Mesenchymal stem cell (in vitro differentiated cells and primary cell): Measurements from ENCODE around the gene GEMIN7.

Experiments used
- DNase-seq: peaks from one replicate; pipeline ENCODE4 v3.0.0-alpha.2; 2013
- H2AFZ ChIP-seq: one replicate; pipeline ENCODE4 v1.6.1; 2013; ENCODE audit warnings: low read depth, mild to moderate bottlenecking, control low read depth, inconsistent platforms, low read length, moderate library complexity
- H2AK5ac ChIP-seq: 2 replicates; pipeline ENCODE4 v1.6.1; 2013; ENCODE audit warnings: low read length, moderate library complexity, mild to moderate bottlenecking, inconsistent platforms; ENCODE audit not compliant: severe bottlenecking
- H2BK120ac ChIP-seq: one replicate; pipeline ENCODE4 v1.6.1; 2013; ENCODE audit warnings: low read depth, mild to moderate bottlenecking, inconsistent platforms, low read length, moderate library complexity
- H2BK12ac ChIP-seq, 2 experiments: one replicate each; pipeline ENCODE4 v1.6.1; 2013; ENCODE audit warnings: inconsistent platforms in 2 of 2, low read length in 2 of 2, mild to moderate bottlenecking in 2 of 2, moderate library complexity in 2 of 2, control low read depth in 1 of 2
- H2BK15ac ChIP-seq: one replicate; pipeline ENCODE4 v1.6.1; 2013; ENCODE audit warnings: mild to moderate bottlenecking, low read depth, inconsistent platforms; ENCODE audit not compliant: poor library complexity, severe bottlenecking
- H2BK5ac ChIP-seq: 2 replicates; pipeline ENCODE4 v1.6.1; 2013; ENCODE audit warnings: low read depth, mild to moderate bottlenecking, low read length, control low read depth, inconsistent platforms; ENCODE audit not compliant: poor library complexity, severe bottlenecking
- H3K14ac ChIP-seq, 2 experiments: one replicate each; pipeline ENCODE4 v1.6.1; 2013; ENCODE audit warnings: inconsistent platforms in 2 of 2, low read length in 2 of 2, control low read depth in 1 of 2, mild to moderate bottlenecking in 1 of 2, moderate library complexity in 1 of 2
- H3K18ac ChIP-seq, 2 experiments: one replicate each; pipeline ENCODE4 v1.6.1; 2013; ENCODE audit warnings: inconsistent platforms in 2 of 2, low read length in 2 of 2, control low read depth in 1 of 2, low read depth in 1 of 2, mild to moderate bottlenecking in 1 of 2
- H3K23ac ChIP-seq, 2 experiments: one replicate each; pipeline ENCODE4 v1.6.1; 2013; ENCODE audit warnings: inconsistent platforms in 2 of 2, low read length in 2 of 2, mild to moderate bottlenecking in 2 of 2, moderate library complexity in 2 of 2, control low read depth in 1 of 2
- H3K27ac ChIP-seq: 2 replicates; pipeline ENCODE4 v1.5.1; 2013; ENCODE audit warnings: mild to moderate bottlenecking, moderate library complexity, low read length, control low read depth, inconsistent platforms; ENCODE audit not compliant: poor library complexity, severe bottlenecking
- H3K27me3 ChIP-seq, 2 experiments: 2 replicates each; pipeline versions ENCODE4 v1.6.1 to v1.7.0; 2013; ENCODE audit warnings: low read length in 2 of 2, mild to moderate bottlenecking in 2 of 2, moderate library complexity in 2 of 2, control low read depth in 1 of 2, inconsistent platforms in 1 of 2; ENCODE audit not compliant: control insufficient read depth in 1 of 2, insufficient read depth in 1 of 2
- H3K36me3 ChIP-seq, 2 experiments: 2 replicates each; pipeline versions ENCODE4 v1.6.1 to v1.7.0; 2013; ENCODE audit warnings: low read length in 2 of 2, control low read depth in 1 of 2, inconsistent platforms in 1 of 2, low read depth in 1 of 2, mild to moderate bottlenecking in 1 of 2; ENCODE audit not compliant: insufficient read depth in 2 of 2, control insufficient read depth in 1 of 2
- H3K4ac ChIP-seq, 2 experiments: one replicate each; pipeline ENCODE4 v1.6.1; 2013; ENCODE audit warnings: inconsistent platforms in 2 of 2, low read length in 2 of 2, mild to moderate bottlenecking in 2 of 2, moderate library complexity in 2 of 2, control low read depth in 1 of 2, low read depth in 1 of 2
- H3K4me1 ChIP-seq: 2 replicates; pipeline ENCODE4 v1.6.1; 2013; ENCODE audit warnings: low read depth, low read length, control low read depth; ENCODE audit not compliant: control insufficient read depth, insufficient read depth
- H3K4me2 ChIP-seq: 2 replicates; pipeline ENCODE4 v1.6.1; 2013; ENCODE audit warnings: low read length, mild to moderate bottlenecking, inconsistent platforms; ENCODE audit not compliant: poor library complexity, severe bottlenecking
- H3K4me3 ChIP-seq, 2 experiments: 2 replicates each; pipeline versions ENCODE4 v1.5.1 to v1.7.0; 2013; ENCODE audit warnings: low read length in 2 of 2, mild to moderate bottlenecking in 2 of 2, control low read depth in 1 of 2, low read depth in 1 of 2; ENCODE audit not compliant: insufficient read depth in 1 of 2
- H3K79me1 ChIP-seq: replicated peaks from 2 replicates; pipeline ENCODE4 v1.6.1; 2013; ENCODE audit warnings: mild to moderate bottlenecking, control low read depth, low read length, inconsistent platforms; ENCODE audit not compliant: poor library complexity, severe bottlenecking
- H3K9ac ChIP-seq: 2 replicates; pipeline ENCODE4 v1.7.0; 2013; ENCODE audit warnings: mild to moderate bottlenecking, low read length, moderate library complexity
- H3K9me3 ChIP-seq: 2 replicates; pipeline ENCODE4 v1.7.0; 2013; ENCODE audit warnings: mild to moderate bottlenecking, low read length; ENCODE audit not compliant: control insufficient read depth
- H4K8ac ChIP-seq: one replicate; pipeline ENCODE4 v1.6.1; 2013; ENCODE audit warnings: inconsistent platforms, mild to moderate bottlenecking, low read length, moderate library complexity
- H4K91ac ChIP-seq: one replicate; pipeline ENCODE4 v1.6.1; 2013; ENCODE audit warnings: mild to moderate bottlenecking, low read length, inconsistent platforms
- WGBS: methylation state at CpG from one replicate; pipeline ENCODE4 v1.1.7; 2013; ENCODE audit warnings: mixed read lengths; 5-methylcytosine and 5-hydroxymethylcytosine counted together

GEMIN7 gene

DNA sequence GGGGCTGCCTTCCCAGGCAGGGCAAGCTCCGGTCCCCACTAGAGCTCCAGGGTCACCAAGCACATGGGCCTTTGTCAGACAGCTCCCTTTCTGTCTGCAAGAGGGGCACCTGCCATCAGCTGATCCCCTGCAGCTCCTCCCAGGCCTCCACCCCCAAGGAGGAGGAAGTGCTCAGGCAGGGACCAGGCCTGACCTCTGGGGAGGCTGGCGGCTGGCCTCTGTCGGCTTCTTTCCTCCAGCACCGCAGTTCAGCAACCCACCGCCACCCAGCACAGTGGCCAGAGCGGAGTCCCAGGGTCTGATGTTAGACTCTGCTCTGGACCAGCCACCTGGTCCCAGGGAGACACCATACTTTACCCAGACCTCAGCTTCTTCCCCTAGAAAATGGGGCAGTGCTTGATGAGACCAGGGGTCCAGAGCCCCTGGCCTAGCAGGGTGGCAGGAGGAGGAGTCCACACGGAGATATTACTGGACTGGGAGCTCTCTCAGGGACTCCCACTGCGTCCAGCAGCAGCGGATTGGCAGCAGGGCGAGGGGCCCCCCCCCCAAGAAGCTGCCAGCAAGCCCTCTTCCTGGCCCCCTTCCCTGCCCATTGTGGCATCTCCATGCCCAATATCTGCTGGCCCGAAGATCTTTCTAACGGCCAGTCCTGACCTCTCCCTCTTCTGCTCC, 57.6 kb downstream of the GEMIN7 start:
- no peak overlapping the region for H2BK120ac ChIP-seq
- no peaks in the 10 kb centered on the region for H3K9me3 ChIP-seq
- H3K79me1 ChIP-seq, result peaks cover 61% of the 10 kb centered on the region
- H4K91ac ChIP-seq, result no peak overlapping the region
- peak overlapping the region in 1 of 2 experiments; percentile 51 for H3K14ac ChIP-seq
- no peak overlapping the region for H3K23ac ChIP-seq
- no peak overlapping the region for H2BK15ac ChIP-seq
- no peak overlapping the region for H3K4me3 ChIP-seq
- no peak overlapping the region for H3K27ac ChIP-seq
- H3K4ac ChIP-seq, result peak overlapping the region in 1 of 2 experiments; percentile 20
- no peak overlapping the region for H2BK5ac ChIP-seq
- H4K8ac ChIP-seq, result no peak overlapping the region
- H3K18ac ChIP-seq, result peak overlapping the region in 1 of 2 experiments; percentile 5
- WGBS, result 93% methylated on average over 12 of the region's 12 CpGs
- H3K36me3 ChIP-seq, result peaks cover 8 to 41% of the 10 kb centered on the region in 2 experiments
- no peak overlapping the region for H3K4me2 ChIP-seq
- H3K9ac ChIP-seq, result no peak overlapping the region
- no peak overlapping the region for H2AFZ ChIP-seq
- no peak overlapping the region for H2BK12ac ChIP-seq
- H3K4me1 ChIP-seq, result peaks cover 10% of the 10 kb centered on the region
- no peak for DNase-seq
- peak overlapping the region; percentile 30 for H2AK5ac ChIP-seq
- no peaks in the 10 kb centered on the region for H3K27me3 ChIP-seq

DNA sequence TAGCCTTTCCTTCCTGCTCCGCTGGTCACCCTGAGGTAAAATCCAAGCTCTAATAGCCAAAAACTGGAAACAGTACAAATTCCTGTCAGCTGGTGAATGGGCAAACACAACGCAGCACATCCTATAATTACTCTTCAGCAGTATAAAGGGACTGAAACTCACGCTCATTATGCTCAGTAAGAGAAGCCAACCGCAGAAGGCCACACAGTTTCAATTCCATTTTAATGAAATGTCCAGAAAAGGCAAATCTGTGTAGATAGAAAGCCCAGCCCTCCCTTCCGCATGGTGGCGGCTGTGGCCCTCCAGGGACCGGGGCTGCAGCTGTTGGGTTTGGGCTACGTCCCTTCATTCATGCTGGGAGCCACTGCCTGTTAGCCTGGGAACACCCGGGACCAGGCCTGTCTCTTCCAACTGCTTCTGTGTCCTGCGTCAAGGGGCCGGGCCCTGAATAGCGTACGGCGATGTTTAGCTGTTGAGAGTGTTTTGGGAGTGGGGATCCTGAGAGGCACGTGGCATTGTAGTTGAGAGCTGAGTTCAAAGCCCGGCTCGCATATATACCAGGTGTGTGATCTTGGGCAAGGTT, 58.2 kb downstream of the GEMIN7 start:
- H2BK12ac ChIP-seq, result peak overlapping the region in 1 of 2 experiments; percentile 49
- H3K23ac ChIP-seq, result no peak overlapping the region
- H3K9ac ChIP-seq, result no peak overlapping the region
- H4K8ac ChIP-seq, result no peak overlapping the region
- no peak overlapping the region for H2BK120ac ChIP-seq
- H3K27ac ChIP-seq, result no peak overlapping the region
- no peak overlapping the region for H2AFZ ChIP-seq
- H3K14ac ChIP-seq, result no peak overlapping the region
- H2BK15ac ChIP-seq, result no peak overlapping the region
- peaks cover 13 to 47% of the 10 kb centered on the region in 2 experiments for H3K36me3 ChIP-seq
- peaks cover 59% of the 10 kb centered on the region for H3K79me1 ChIP-seq
- peak overlapping the region; percentile 62 for H4K91ac ChIP-seq
- no peaks in the 10 kb centered on the region for H3K27me3 ChIP-seq
- H2BK5ac ChIP-seq, result no peak overlapping the region
- WGBS, result 92% methylated on average over 17 of the region's 17 CpGs
- no peak overlapping the region for H3K4me3 ChIP-seq
- H2AK5ac ChIP-seq, result no peak overlapping the region
- H3K4me1 ChIP-seq, result peaks cover 10% of the 10 kb centered on the region
- no peaks in the 10 kb centered on the region for H3K9me3 ChIP-seq
- no peak overlapping the region for H3K4me2 ChIP-seq
- DNase-seq, result no peak
- H3K18ac ChIP-seq, result no peak overlapping the region
- H3K4ac ChIP-seq, result peak overlapping the region in 1 of 2 experiments; percentile 13

DNA sequence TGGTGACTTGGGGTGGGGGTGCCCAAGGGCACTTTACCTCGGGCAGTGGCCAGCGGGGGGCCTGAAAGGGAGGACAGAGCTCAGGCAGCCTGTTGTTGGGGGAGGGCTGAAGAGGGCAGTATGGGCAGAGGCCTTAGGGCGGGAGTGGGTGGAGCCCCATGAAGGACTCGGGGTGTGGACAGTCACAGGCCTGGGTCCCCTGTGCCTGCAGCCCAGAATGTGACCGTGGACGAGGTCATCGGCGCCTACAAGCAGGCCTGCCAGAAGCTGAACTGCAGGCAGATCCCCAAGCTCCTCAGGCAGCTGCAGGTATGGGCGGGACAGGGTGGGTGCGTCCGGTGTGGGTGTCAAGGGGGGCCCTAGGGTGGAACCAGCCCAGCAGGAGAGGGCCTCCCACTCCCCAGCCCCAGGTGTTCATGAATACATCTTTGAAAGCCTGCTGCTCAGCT, 59.3 kb downstream of the GEMIN7 start:
- no peak for DNase-seq
- WGBS, result 93% methylated on average over 10 of the region's 11 CpGs
- Histone ChIP-seq H3K18ac (no peak overlapping the region), H2BK15ac (no peak overlapping the region), H3K27me3 (no peaks in the 10 kb centered on the region), H3K23ac (no peak overlapping the region), H3K27ac (no peak overlapping the region), H3K14ac (no peak overlapping the region), H3K4me1 (peaks cover 10% of the 10 kb centered on the region), H3K79me1 (peaks cover 63% of the 10 kb centered on the region), H2AFZ (no peak overlapping the region), H3K9me3 (no peaks in the 10 kb centered on the region), H2BK5ac (no peak overlapping the region), H4K91ac (no peak overlapping the region), H2AK5ac (no peak overlapping the region), H3K4me3 (no peak overlapping the region), H2BK12ac (no peak overlapping the region), H3K36me3 (peaks cover 22 to 55% of the 10 kb centered on the region in 2 experiments), H3K4ac (no peak overlapping the region), H3K4me2 (no peak overlapping the region), H3K9ac (no peak overlapping the region), H4K8ac (no peak overlapping the region), H2BK120ac (no peak overlapping the region)

DNA sequence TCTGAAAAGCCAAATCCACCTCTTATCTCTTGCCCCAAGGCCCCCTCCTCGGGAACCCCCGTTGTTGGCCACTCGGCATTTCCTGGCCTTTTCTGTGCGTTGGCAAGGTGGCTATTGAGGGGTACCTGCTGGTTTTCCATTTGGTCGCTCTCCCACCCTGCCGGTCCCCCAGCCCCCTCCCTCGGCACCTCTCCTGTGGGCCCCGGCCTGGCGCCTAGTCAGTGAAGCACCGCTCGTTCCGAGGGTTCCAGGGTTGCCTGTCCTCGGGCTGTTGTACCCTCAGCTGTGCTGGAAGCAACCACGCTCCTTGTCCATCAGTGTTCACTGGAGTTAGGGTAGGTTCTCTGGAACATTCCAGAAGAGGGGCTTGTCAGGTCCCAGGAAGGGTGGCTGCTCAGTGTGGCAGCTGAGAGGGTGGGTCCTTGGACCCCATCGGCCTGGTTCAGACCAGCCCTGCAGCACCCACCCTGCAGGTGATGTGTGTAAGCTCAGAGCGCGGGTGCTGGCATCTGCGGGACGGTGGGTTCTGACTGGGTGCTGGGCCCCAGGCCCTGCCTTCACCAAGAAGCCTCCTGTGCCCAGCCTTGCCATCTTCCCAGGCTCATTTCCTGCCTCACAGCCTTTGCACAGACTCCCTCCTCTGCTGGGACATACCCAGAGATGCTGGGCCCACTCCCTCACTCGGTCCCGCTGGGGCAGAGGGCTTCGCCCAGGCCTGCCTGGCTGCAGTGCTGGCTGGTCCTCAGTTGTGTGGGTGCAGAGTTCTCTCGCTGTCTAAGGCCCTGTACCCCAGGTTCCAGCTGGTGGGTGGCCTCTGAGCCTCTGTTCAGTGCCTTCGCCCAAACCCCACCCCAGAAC, 60.5 kb downstream of the GEMIN7 start:
- no peaks in the 10 kb centered on the region for H3K9me3 ChIP-seq
- no peak overlapping the region for H3K23ac ChIP-seq
- H3K27me3 ChIP-seq, result no peaks in the 10 kb centered on the region
- no peak for DNase-seq
- no peak overlapping the region for H2AFZ ChIP-seq
- H3K4me1 ChIP-seq, result peaks cover 10% of the 10 kb centered on the region
- no peak overlapping the region for H2BK120ac ChIP-seq
- no peak overlapping the region for H4K91ac ChIP-seq
- no peak overlapping the region for H3K18ac ChIP-seq
- H3K36me3 ChIP-seq, result peaks cover 25 to 58% of the 10 kb centered on the region in 2 experiments
- H2BK15ac ChIP-seq, result no peak overlapping the region
- no peak overlapping the region for H3K4me2 ChIP-seq
- H2BK12ac ChIP-seq, result no peak overlapping the region
- H2BK5ac ChIP-seq, result no peak overlapping the region
- H3K14ac ChIP-seq, result no peak overlapping the region
- H3K9ac ChIP-seq, result no peak overlapping the region
- H3K4me3 ChIP-seq, result no peak overlapping the region
- peak overlapping the region; percentile 39 for H4K8ac ChIP-seq
- peaks cover 56% of the 10 kb centered on the region for H3K79me1 ChIP-seq
- H2AK5ac ChIP-seq, result no peak overlapping the region
- WGBS, result 96% methylated on average over 24 of the region's 24 CpGs
- H3K27ac ChIP-seq, result no peak overlapping the region
- H3K4ac ChIP-seq, result no peak overlapping the region
